Left lung (tissue), 10 donors: ENCODE measurements around the gene WTIP. TPM values are rescaled to one million over a fixed set of nuclear protein-coding genes. Genes with fewer than 3 reads are reported as not detected.

Source experiments
- ATAC-seq: fragments of 200-7000 bp; cut with Tn5 transposase; one replicate; pipeline ENCODE4 v1.9.1; 2020; ENCODE audit warnings: moderate library complexity
- DNase-seq, 4 donors: peaks; one replicate each; pipeline ENCODE4 v3.0.0-alpha.2; 2013 to 2020
- H3K27ac ChIP-seq, 2 donors: fragments of 200-600 bp; sonication (generic) in 1 of 2; one replicate each; pipeline versions ENCODE4 v1.5.0 to v1.8.0; 2020 to 2021
- H3K27me3 ChIP-seq, 2 donors: fragments of 200-600 bp; sonication (generic) in 1 of 2; one replicate each; pipeline versions ENCODE4 v1.5.0 to v1.8.0; 2020 to 2021
- H3K36me3 ChIP-seq, 2 donors: fragments of 200-600 bp; sonication (generic) in 1 of 2; one replicate each; pipeline versions ENCODE4 v1.5.0 to v1.8.0; 2020 to 2021
- H3K4me1 ChIP-seq, 2 donors: fragments of 200-600 bp; one replicate each; pipeline ENCODE4 v1.8.0; 2021
- H3K4me3 ChIP-seq, 2 donors: fragments of 200-600 bp; sonication (generic) in 1 of 2; one replicate each; pipeline versions ENCODE4 v1.5.0 to v1.8.0; 2020 to 2021; ENCODE audit warnings: mild to moderate bottlenecking in 1 of 2
- H3K9me3 ChIP-seq, 2 donors: fragments of 200-600 bp; sonication (generic) in 1 of 2; one replicate each; pipeline versions ENCODE4 v1.5.0 to v1.8.0; 2020 to 2021
- CTCF ChIP-seq, 2 donors: fragments of 200-600 bp; sonication (generic) in 1 of 2; IDR thresholded peaks; one replicate each; pipeline versions ENCODE4 v1.5.0 to v1.8.0; 2021; ENCODE audit warnings: antibody characterized with exemption in 2 of 2
- intact Hi-C, 2 donors: fragments of 100-400 bp; cut with DNase I; formaldehyde crosslinking; loops; one replicate each; pipeline versions ENCODE4 v1.11.2 to v1.14.2; 2022
- polyA plus RNA-seq, 6 donors: library from polyadenylated mRNA; unstranded; fragments of 120-200 nt; gene quantifications; one replicate each; pipeline ENCODE4 v1.2.1, GENCODE V29; 2013; ENCODE audit not compliant: insufficient read length in 6 of 6
- total RNA-seq, 2 donors: library from RNA; stranded (reverse); fragmentation: NEBNext Ultra II Directional; extraction: Animal tissue kit (Norgen Biotek cat#: 25700); gene quantifications; one replicate each; pipeline ENCODE4 v1.2.1, GENCODE V29; 2021
- donor health status: DM: no; HTN: yes; CAD: no.
- donor health status: DM: no; HTN: no; CAD: no.

WTIP gene
- total and polyA plus RNA-seq, 8 donors = 19.1 to 39.3 (median 26.1) TPM

- peaks cover 0 to 26% of the 10 kb centered on the region in 2 donors for H3K27me3 ChIP-seq
- peak; percentile 74 to 99 (median 90) for DNase-seq
- intact Hi-C loops = no loop called here
- H3K36me3 ChIP-seq = peaks cover 0 to 7% of the 10 kb centered on the region in 2 donors
- no peak overlapping the region for H3K27ac ChIP-seq
- peak; percentile 99 for ATAC-seq
- H3K4me1 ChIP-seq = peaks cover 0 to 5% of the 10 kb centered on the region in 2 donors
- peak; percentile 98 to 99 for TF ChIP-seq CTCF (IDR thresholded peaks at IDR 0.05)
- H3K4me3 ChIP-seq = no peak overlapping the region
- H3K9me3 ChIP-seq = no peaks in the 10 kb centered on the region
These were observed 20.1 kb downstream of the WTIP start for GRCh38 chr19:34501339-34502320.

GRCh38 chr19:34502582-34503411, 21.2 kb downstream of the WTIP start:
- ATAC-seq (no peak), DNase-seq (peak in 1 of 4 donors; percentile 29)
- H3K27ac ChIP-seq = no peak overlapping the region
- peaks cover 0 to 5% of the 10 kb centered on the region in 2 donors for H3K4me1 ChIP-seq
- no peaks in the 10 kb centered on the region for H3K36me3 ChIP-seq
- H3K27me3 ChIP-seq = peaks cover 0 to 26% of the 10 kb centered on the region in 2 donors
- TF ChIP-seq CTCF (IDR thresholded peaks at IDR 0.05) = no peak
- H3K9me3 ChIP-seq = no peaks in the 10 kb centered on the region
- H3K4me3 ChIP-seq = no peak overlapping the region
- intact Hi-C loops = no loop called here

- Histone ChIP-seq H3K27me3 (peaks cover 0 to 26% of the 10 kb centered on the region in 2 donors), H3K27ac (no peak overlapping the region), H3K9me3 (no peaks in the 10 kb centered on the region), H3K36me3 (no peaks in the 10 kb centered on the region), H3K4me3 (no peak overlapping the region), H3K4me1 (peaks cover 0 to 5% of the 10 kb centered on the region in 2 donors)
- ATAC-seq (no peak), DNase-seq (peak in 1 of 4 donors; percentile 29)
- intact Hi-C loops = no loop called here
- TF ChIP-seq CTCF (IDR thresholded peaks at IDR 0.05) = no peak
These were observed 22.1 kb downstream of the WTIP start for GRCh38 chr19:34503531-34504272.

- Histone ChIP-seq H3K27ac (no peak overlapping the region), H3K9me3 (no peaks in the 10 kb centered on the region), H3K4me1 (peaks cover 0 to 5% of the 10 kb centered on the region in 2 donors), H3K27me3 (peaks cover 0 to 24% of the 10 kb centered on the region in 2 donors), H3K36me3 (no peaks in the 10 kb centered on the region), H3K4me3 (no peak overlapping the region)
- DNase-seq = peak in 1 of 4 donors; percentile 19
- no peak for TF ChIP-seq CTCF (IDR thresholded peaks at IDR 0.05)
- intact Hi-C loops = no loop called here
- no peak for ATAC-seq
These were observed 22.8 kb downstream of the WTIP start for GRCh38 chr19:34504273-34504808.
